HEK293 (cell line): ENCODE results near the gene TCTN2.

Experiments used
- CTCF ChIA-PET: fragments of 350-600 bp; formaldehyde crosslinking; extraction: SDS; loops from one replicate; lab custom pipeline; 2021; ENCODE audit warnings: antibody characterized with exemption; lab: Yijun Ruan, JAX
- POLR2A ChIA-PET: fragments of 300-600 bp; formaldehyde crosslinking; extraction: SDS; loops from one replicate; lab custom pipeline; 2020; ENCODE audit warnings: antibody characterized with exemption, inconsistent platforms; lab: Yijun Ruan, JAX
- H3K27ac ChIP-seq: fragments of 200-500 bp; sonication (Bioruptor generic); 2 replicates; pipeline ENCODE4 v1.5.1; 2014; ENCODE audit warnings: low read depth, low read length, control low read depth, inconsistent platforms; ENCODE audit errors: extremely low read depth
- H3K36me3 ChIP-seq, 2 experiments: fragments of 200-500 bp in 1 of 2; sonication (Bioruptor generic) in 1 of 2; 1 replicate in 1 of 2; 2 replicates in 1 of 2; pipeline ENCODE4 v1.5.1; 2014 to 2017; ENCODE audit warnings: inconsistent platforms in 2 of 2, low read length in 2 of 2; ENCODE audit not compliant: control insufficient read depth in 2 of 2, insufficient read depth in 1 of 2
- H3K4me1 ChIP-seq: fragments of 200-500 bp; sonication (Bioruptor generic); 2 replicates; pipeline ENCODE4 v1.5.1; 2014; ENCODE audit warnings: mild to moderate bottlenecking, low read length, inconsistent platforms; ENCODE audit not compliant: control insufficient read depth, insufficient read depth
- H3K4me3 ChIP-seq: 2 replicates; pipeline ENCODE4 v1.5.1; 2011; ENCODE audit warnings: low read depth, mild to moderate bottlenecking, control low read depth, low read length, moderate library complexity
- H3K9me3 ChIP-seq: fragments of 200-500 bp; sonication (Bioruptor generic); 2 replicates; pipeline ENCODE4 v1.5.1; 2014; ENCODE audit warnings: low read depth, low read length, inconsistent platforms; ENCODE audit not compliant: control insufficient read depth, insufficient read depth
- EGR2 ChIP-seq: fragments of 450-650 bp; formaldehyde crosslinking; IDR thresholded peaks from 2 replicates; pipeline ENCODE4 v1.5.1; 2016; ENCODE audit warnings: low read depth, missing biosample characterization, missing genetic modification characterization
- GFI1B ChIP-seq: fragments of 450-650 bp; formaldehyde crosslinking; IDR thresholded peaks from 2 replicates; pipeline ENCODE4 v1.5.1; 2016; ENCODE audit warnings: missing biosample characterization, missing genetic modification characterization
- GLI2 ChIP-seq: fragments of 450-650 bp; formaldehyde crosslinking; IDR thresholded peaks from 2 replicates; pipeline ENCODE4; 2017; ENCODE audit warnings: missing biosample characterization, missing genetic modification characterization, low read depth, borderline replicate concordance
- GLIS1 ChIP-seq: fragments of 450-650 bp; formaldehyde crosslinking; IDR thresholded peaks from 2 replicates; pipeline ENCODE4 v1.5.1; 2016; ENCODE audit warnings: missing biosample characterization, missing genetic modification characterization
- GLIS2 ChIP-seq: fragments of 450-650 bp; formaldehyde crosslinking; IDR thresholded peaks from 2 replicates; pipeline ENCODE4 v1.5.1; 2016; ENCODE audit warnings: missing biosample characterization, missing genetic modification characterization
- HOXD13 ChIP-seq: sonication (generic); formaldehyde crosslinking; IDR thresholded peaks from 2 replicates; pipeline ENCODE4 v1.8.0; 2022; ENCODE audit warnings: missing genetic modification reagents, borderline replicate concordance
- KLF10 ChIP-seq: fragments of 450-650 bp; IDR thresholded peaks from 2 replicates; pipeline ENCODE4 v1.5.1; 2018; ENCODE audit warnings: missing biosample characterization, mild to moderate bottlenecking, missing genetic modification characterization
- PRDM6 ChIP-seq: fragments of 450-650 bp; formaldehyde crosslinking; IDR thresholded peaks from 2 replicates; pipeline ENCODE4 v1.5.1; 2017; ENCODE audit warnings: missing biosample characterization, missing genetic modification characterization
- SETDB1 ChIP-seq: IDR thresholded peaks from one replicate; pipeline ENCODE4 v1.6.1; 2017; ENCODE audit warnings: mild to moderate bottlenecking, low read length, moderate library complexity, mixed read lengths; ENCODE audit not compliant: insufficient read length
- SP3 ChIP-seq: fragments of 450-650 bp; formaldehyde crosslinking; IDR thresholded peaks from 2 replicates; pipeline ENCODE4 v1.5.1; 2016; ENCODE audit warnings: missing biosample characterization, missing genetic modification characterization
- SP7 ChIP-seq: fragments of 450-650 bp; formaldehyde crosslinking; IDR thresholded peaks from 2 replicates; pipeline ENCODE4 v1.5.1; 2016; ENCODE audit warnings: missing biosample characterization, missing genetic modification characterization
- ZBTB1 ChIP-seq: fragments of 450-650 bp; formaldehyde crosslinking; IDR thresholded peaks from 2 replicates; pipeline ENCODE4 v1.5.1; 2016; ENCODE audit warnings: missing biosample characterization, missing genetic modification characterization
- ZBTB11 ChIP-seq: fragments of 450-650 bp; formaldehyde crosslinking; conservative IDR thresholded peaks from 2 replicates; pipeline ENCODE4 v1.5.1; 2016; ENCODE audit warnings: low read depth, missing biosample characterization, missing genetic modification characterization
- ZBTB48 ChIP-seq: fragments of 450-650 bp; formaldehyde crosslinking; IDR thresholded peaks from 2 replicates; pipeline ENCODE4 v1.5.1; 2016; ENCODE audit warnings: missing biosample characterization, missing genetic modification characterization
- ZNF202 ChIP-seq: fragments of 450-650 bp; formaldehyde crosslinking; IDR thresholded peaks from 2 replicates; pipeline ENCODE4 v1.5.1; 2016; ENCODE audit warnings: missing biosample characterization, missing genetic modification characterization, borderline replicate concordance
- ZNF239 ChIP-seq: fragments of 450-650 bp; formaldehyde crosslinking; IDR thresholded peaks from 2 replicates; pipeline ENCODE4 v1.5.1; 2016; ENCODE audit warnings: missing biosample characterization, missing genetic modification characterization
- ZNF26 ChIP-seq: fragments of 450-650 bp; formaldehyde crosslinking; IDR thresholded peaks from 2 replicates; pipeline ENCODE4 v1.5.1; 2016; ENCODE audit warnings: missing biosample characterization, missing genetic modification characterization
- ZNF404 ChIP-seq: fragments of 450-650 bp; formaldehyde crosslinking; IDR thresholded peaks from 2 replicates; pipeline ENCODE4 v1.5.1; 2017; ENCODE audit warnings: missing biosample characterization, missing genetic modification characterization
- ZNF433 ChIP-seq: fragments of 450-650 bp; formaldehyde crosslinking; IDR thresholded peaks from 2 replicates; pipeline ENCODE4 v1.5.1; 2016; ENCODE audit warnings: missing biosample characterization, missing genetic modification characterization, low read depth
- ZNF501 ChIP-seq: fragments of 450-650 bp; formaldehyde crosslinking; IDR thresholded peaks from 2 replicates; pipeline ENCODE4 v1.5.1; 2016; ENCODE audit warnings: missing biosample characterization, missing genetic modification characterization
- ZNF549 ChIP-seq: fragments of 450-650 bp; IDR thresholded peaks from 2 replicates; pipeline ENCODE4 v1.5.1; 2018; ENCODE audit warnings: missing biosample characterization, missing genetic modification characterization, mild to moderate bottlenecking, inconsistent platforms, moderate library complexity
- ZNF658 ChIP-seq: fragments of 450-650 bp; formaldehyde crosslinking; IDR thresholded peaks from 2 replicates; pipeline ENCODE4; 2016; ENCODE audit warnings: missing biosample characterization, missing genetic modification characterization
- ZSCAN16 ChIP-seq: fragments of 450-650 bp; formaldehyde crosslinking; IDR thresholded peaks from 2 replicates; pipeline ENCODE4 v1.5.1; 2016; ENCODE audit warnings: missing biosample characterization, missing genetic modification characterization
- ZXDB ChIP-seq: fragments of 450-650 bp; formaldehyde crosslinking; IDR thresholded peaks from 2 replicates; pipeline ENCODE4 v1.5.1; 2016; ENCODE audit warnings: missing biosample characterization, missing genetic modification characterization
- TF ChIP-seq, protein P1 (sequence below): fragments of 450-650 bp; formaldehyde crosslinking; IDR thresholded peaks from 2 replicates; pipeline ENCODE4 v1.5.1; 2016; ENCODE audit warnings: missing biosample characterization, missing genetic modification characterization
- TF ChIP-seq, protein P2 (sequence below): fragments of 450-650 bp; formaldehyde crosslinking; IDR thresholded peaks from 2 replicates; pipeline ENCODE4 v1.5.1; 2017; ENCODE audit warnings: missing biosample characterization, missing genetic modification characterization

Gene TCTN2

DNA sequence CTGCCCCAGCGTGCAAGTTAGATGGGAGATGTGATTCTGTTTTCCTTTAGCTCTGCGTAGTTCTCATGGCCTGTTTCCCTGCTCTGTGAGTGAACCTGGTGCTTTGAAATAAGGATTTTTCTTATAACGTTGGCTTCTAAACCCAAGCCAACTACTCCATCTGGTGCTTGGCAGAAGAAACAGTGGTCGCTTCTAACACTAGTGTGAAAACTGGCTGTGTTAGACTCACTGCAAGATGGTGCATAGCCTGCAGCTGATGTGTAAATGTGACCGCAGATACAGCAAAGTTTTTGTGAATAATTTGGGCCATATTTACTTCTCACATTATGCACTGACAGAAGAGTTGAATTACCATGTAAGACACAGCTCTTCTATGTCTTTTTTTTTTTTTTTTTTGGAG, 25.0 kb upstream of the TCTN2 start:
- ChIA-PET CTCF (no interaction called here), POLR2A (interaction anchor here (0.7 kb wide), 1 partner anchor 62 kb away, joined by 3 read pairs; the partner anchor contains the start of gene TMED2)
- Histone ChIP-seq H3K36me3 (peaks cover 65 to 79% of the 10 kb centered on the region in 2 experiments), H3K4me3 (no peak overlapping the region), H3K4me1 (no peaks in the 10 kb centered on the region), H3K27ac (no peak overlapping the region), H3K9me3 (no peaks in the 10 kb centered on the region)
- no peak for TF ChIP-seq GLI2
- TF ChIP-seq, protein P1, sequence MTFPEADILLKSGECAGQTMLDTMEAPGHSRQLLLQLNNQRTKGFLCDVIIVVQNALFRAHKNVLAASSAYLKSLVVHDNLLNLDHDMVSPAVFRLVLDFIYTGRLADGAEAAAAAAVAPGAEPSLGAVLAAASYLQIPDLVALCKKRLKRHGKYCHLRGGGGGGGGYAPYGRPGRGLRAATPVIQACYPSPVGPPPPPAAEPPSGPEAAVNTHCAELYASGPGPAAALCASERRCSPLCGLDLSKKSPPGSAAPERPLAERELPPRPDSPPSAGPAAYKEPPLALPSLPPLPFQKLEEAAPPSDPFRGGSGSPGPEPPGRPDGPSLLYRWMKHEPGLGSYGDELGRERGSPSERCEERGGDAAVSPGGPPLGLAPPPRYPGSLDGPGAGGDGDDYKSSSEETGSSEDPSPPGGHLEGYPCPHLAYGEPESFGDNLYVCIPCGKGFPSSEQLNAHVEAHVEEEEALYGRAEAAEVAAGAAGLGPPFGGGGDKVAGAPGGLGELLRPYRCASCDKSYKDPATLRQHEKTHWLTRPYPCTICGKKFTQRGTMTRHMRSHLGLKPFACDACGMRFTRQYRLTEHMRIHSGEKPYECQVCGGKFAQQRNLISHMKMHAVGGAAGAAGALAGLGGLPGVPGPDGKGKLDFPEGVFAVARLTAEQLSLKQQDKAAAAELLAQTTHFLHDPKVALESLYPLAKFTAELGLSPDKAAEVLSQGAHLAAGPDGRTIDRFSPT = no peak
- TF ChIP-seq ZXDB (tag by site-specific recombination) = no peak
- TF ChIP-seq, protein P2, sequence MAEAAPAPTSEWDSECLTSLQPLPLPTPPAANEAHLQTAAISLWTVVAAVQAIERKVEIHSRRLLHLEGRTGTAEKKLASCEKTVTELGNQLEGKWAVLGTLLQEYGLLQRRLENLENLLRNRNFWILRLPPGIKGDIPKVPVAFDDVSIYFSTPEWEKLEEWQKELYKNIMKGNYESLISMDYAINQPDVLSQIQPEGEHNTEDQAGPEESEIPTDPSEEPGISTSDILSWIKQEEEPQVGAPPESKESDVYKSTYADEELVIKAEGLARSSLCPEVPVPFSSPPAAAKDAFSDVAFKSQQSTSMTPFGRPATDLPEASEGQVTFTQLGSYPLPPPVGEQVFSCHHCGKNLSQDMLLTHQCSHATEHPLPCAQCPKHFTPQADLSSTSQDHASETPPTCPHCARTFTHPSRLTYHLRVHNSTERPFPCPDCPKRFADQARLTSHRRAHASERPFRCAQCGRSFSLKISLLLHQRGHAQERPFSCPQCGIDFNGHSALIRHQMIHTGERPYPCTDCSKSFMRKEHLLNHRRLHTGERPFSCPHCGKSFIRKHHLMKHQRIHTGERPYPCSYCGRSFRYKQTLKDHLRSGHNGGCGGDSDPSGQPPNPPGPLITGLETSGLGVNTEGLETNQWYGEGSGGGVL = no peak
- TF ChIP-seq ZNF658 = no peak
- TF ChIP-seq GLIS2 (tag by site-specific recombination) = no peak
- no peak for TF ChIP-seq ZNF501 (tag by site-specific recombination)
- TF ChIP-seq ZNF433 (tag by site-specific recombination) = no peak
- no peak for TF ChIP-seq GLIS1 (tag by site-specific recombination)
- TF ChIP-seq GFI1B (tag by site-specific recombination) = no peak
- no peak for TF ChIP-seq SP7 (tag by site-specific recombination)
- TF ChIP-seq HOXD13 (CRISPR knock-in tag) = no peak
- TF ChIP-seq EGR2 (tag by site-specific recombination) = no peak
- TF ChIP-seq ZNF202 (tag by site-specific recombination) = no peak
- TF ChIP-seq ZSCAN16 (tag by site-specific recombination) = no peak
- TF ChIP-seq ZBTB48 (tag by site-specific recombination) = no peak
- TF ChIP-seq SETDB1 = no peak
- TF ChIP-seq PRDM6 (tag by site-specific recombination) = no peak
- no peak for TF ChIP-seq ZNF26 (tag by site-specific recombination)
- no peak for TF ChIP-seq KLF10

DNA sequence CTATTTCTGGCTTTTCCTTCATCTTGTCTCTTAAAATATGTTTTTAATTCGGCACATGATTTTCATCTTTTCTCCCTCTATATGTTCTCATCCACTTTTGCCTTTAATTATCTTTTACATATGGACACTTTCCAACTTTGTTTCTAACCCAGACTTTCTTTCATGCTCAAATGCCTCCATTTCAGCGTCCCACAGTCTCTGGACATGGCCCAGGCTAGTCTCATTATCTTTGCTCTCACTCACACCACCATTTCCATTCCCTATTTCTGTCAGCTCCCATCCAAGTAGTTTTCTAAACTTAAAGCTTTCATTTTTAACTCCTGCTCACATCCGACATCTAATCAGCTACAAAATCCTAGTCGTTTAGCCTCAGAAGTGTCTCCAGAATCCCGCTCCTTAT, 22.5 kb upstream of the TCTN2 start:
- ChIA-PET CTCF (no interaction called here), POLR2A (no interaction called here)
- no peaks in the 10 kb centered on the region for H3K9me3 ChIP-seq
- no peaks in the 10 kb centered on the region for H3K4me1 ChIP-seq
- H3K36me3 ChIP-seq = peaks cover 70 to 86% of the 10 kb centered on the region in 2 experiments
- H3K4me3 ChIP-seq = no peak overlapping the region
- no peak overlapping the region for H3K27ac ChIP-seq
- TF ChIP-seq ZNF239 (no peak), ZBTB1 (tag by site-specific recombination) (no peak), ZNF549 (no peak), SP7 (tag by site-specific recombination) (no peak), ZBTB11 (no peak), SP3 (tag by site-specific recombination) (no peak), ZNF404 (tag by site-specific recombination) (no peak)
